Measurements from ENCODE around the gene KCNMB2. TPM values are rescaled to one million over a fixed set of nuclear protein-coding genes. Genes with fewer than 3 reads are reported as not detected.

KCNMB2 gene
- total RNA-seq, 2 donors from 2014 or later: not detected

- DNase-seq (no peak), ATAC-seq (no peak)
- no peaks in the 10 kb centered on the region for H3K9me3 ChIP-seq (ENCODE audit: control insufficient read depth, low read length, poor library complexity, severe bottlenecking)
- H3K4me1 Mint-ChIP-seq: no peaks in the 10 kb centered on the region
- H3K27me3 Mint-ChIP-seq: no peaks in the 10 kb centered on the region
- H3K4me3 Mint-ChIP-seq: no peak overlapping the region
- H3K27ac Mint-ChIP-seq: no peak overlapping the region
- no peaks in the 10 kb centered on the region for H3K36me3 Mint-ChIP-seq (ENCODE audit: low read depth)
These were observed 286.5 kb downstream of the KCNMB2 start for GRCh38 chr3:178822722-178823121.

GRCh38 chr3:178823150-178823549 is 286.9 kb downstream of the KCNMB2 start:
- Mint-ChIP-seq H3K4me1 (no peaks in the 10 kb centered on the region), H3K27ac (no peak overlapping the region), H3K27me3 (peaks cover 2% of the 10 kb centered on the region), H3K4me3 (no peak overlapping the region), H3K36me3 (ENCODE audit: low read depth) (no peaks in the 10 kb centered on the region)
- ATAC-seq: no peak
- no peaks in the 10 kb centered on the region for H3K9me3 ChIP-seq (ENCODE audit: control insufficient read depth, low read length, poor library complexity, severe bottlenecking)
- DNase-seq: no peak

GRCh38 chr3:178823591-178824246 is 287.5 kb downstream of the KCNMB2 start:
- H3K27ac Mint-ChIP-seq: no peak overlapping the region
- DNase-seq (no peak), ATAC-seq (no peak)
- H3K4me3 Mint-ChIP-seq: no peak overlapping the region
- peaks cover 4% of the 10 kb centered on the region for H3K27me3 Mint-ChIP-seq
- no peaks in the 10 kb centered on the region for H3K9me3 ChIP-seq (ENCODE audit: control insufficient read depth, low read length, poor library complexity, severe bottlenecking)
- H3K36me3 Mint-ChIP-seq (ENCODE audit: low read depth): no peaks in the 10 kb centered on the region
- H3K4me1 Mint-ChIP-seq: no peaks in the 10 kb centered on the region

- DNase-seq (no peak), ATAC-seq (no peak)
- no peaks in the 10 kb centered on the region for H3K9me3 ChIP-seq (ENCODE audit: control insufficient read depth, low read length, poor library complexity, severe bottlenecking)
- Mint-ChIP-seq H3K4me3 (no peak overlapping the region), H3K27me3 (peaks cover 4% of the 10 kb centered on the region), H3K4me1 (no peaks in the 10 kb centered on the region), H3K27ac (no peak overlapping the region), H3K36me3 (ENCODE audit: low read depth) (no peaks in the 10 kb centered on the region)
These were observed 290.3 kb downstream of the KCNMB2 start for GRCh38 chr3:178826435-178827123.

- H3K27ac Mint-ChIP-seq: no peak overlapping the region
- ATAC-seq: no peak
- H3K4me3 Mint-ChIP-seq: no peak overlapping the region
- DNase-seq: no peak
- no peaks in the 10 kb centered on the region for H3K9me3 ChIP-seq (ENCODE audit: control insufficient read depth, low read length, poor library complexity, severe bottlenecking)
- no peaks in the 10 kb centered on the region for H3K4me1 Mint-ChIP-seq
- no peaks in the 10 kb centered on the region for H3K36me3 Mint-ChIP-seq (ENCODE audit: low read depth)
- H3K27me3 Mint-ChIP-seq: peaks cover 4% of the 10 kb centered on the region
These were observed 291.1 kb downstream of the KCNMB2 start for GRCh38 chr3:178827285-178827856.

- H3K9me3 ChIP-seq (ENCODE audit: control insufficient read depth, low read length, poor library complexity, severe bottlenecking): no peaks in the 10 kb centered on the region
- Mint-ChIP-seq H3K4me3 (no peak overlapping the region), H3K36me3 (ENCODE audit: low read depth) (no peaks in the 10 kb centered on the region), H3K27ac (no peak overlapping the region), H3K4me1 (no peaks in the 10 kb centered on the region), H3K27me3 (peaks cover 13% of the 10 kb centered on the region)
- no peak for DNase-seq
- ATAC-seq: no peak
These were observed 297.5 kb downstream of the KCNMB2 start for GRCh38 chr3:178833695-178834094.

GRCh38 chr3:178835033-178835432 is 298.8 kb downstream of the KCNMB2 start:
- ATAC-seq (no peak), DNase-seq (no peak)
- H3K4me1 Mint-ChIP-seq: no peaks in the 10 kb centered on the region
- no peaks in the 10 kb centered on the region for H3K36me3 Mint-ChIP-seq (ENCODE audit: low read depth)
- no peak overlapping the region for H3K4me3 Mint-ChIP-seq
- H3K27ac Mint-ChIP-seq: no peak overlapping the region
- peaks cover 13% of the 10 kb centered on the region for H3K27me3 Mint-ChIP-seq
- H3K9me3 ChIP-seq (ENCODE audit: control insufficient read depth, low read length, poor library complexity, severe bottlenecking): no peaks in the 10 kb centered on the region

- DNase-seq (no peak), ATAC-seq (no peak)
- no peak overlapping the region for H3K27ac Mint-ChIP-seq
- no peaks in the 10 kb centered on the region for H3K4me1 Mint-ChIP-seq
- peaks cover 13% of the 10 kb centered on the region for H3K27me3 Mint-ChIP-seq
- no peak overlapping the region for H3K4me3 Mint-ChIP-seq
- H3K9me3 ChIP-seq (ENCODE audit: control insufficient read depth, low read length, poor library complexity, severe bottlenecking): no peaks in the 10 kb centered on the region
- H3K36me3 Mint-ChIP-seq (ENCODE audit: low read depth): no peaks in the 10 kb centered on the region
These were observed 301.3 kb downstream of the KCNMB2 start for GRCh38 chr3:178837512-178837911.

- no peaks in the 10 kb centered on the region for H3K9me3 ChIP-seq (ENCODE audit: control insufficient read depth, low read length, poor library complexity, severe bottlenecking)
- no peak overlapping the region for H3K27ac Mint-ChIP-seq
- ATAC-seq (no peak), DNase-seq (no peak)
- H3K36me3 Mint-ChIP-seq (ENCODE audit: low read depth): no peaks in the 10 kb centered on the region
- no peak overlapping the region for H3K4me3 Mint-ChIP-seq
- no peaks in the 10 kb centered on the region for H3K27me3 Mint-ChIP-seq
- no peaks in the 10 kb centered on the region for H3K4me1 Mint-ChIP-seq
These were observed 304.4 kb downstream of the KCNMB2 start for GRCh38 chr3:178840586-178840985.

GRCh38 chr3:178841011-178841410 is 304.8 kb downstream of the KCNMB2 start:
- Mint-ChIP-seq H3K4me1 (no peaks in the 10 kb centered on the region), H3K27me3 (no peaks in the 10 kb centered on the region), H3K27ac (no peak overlapping the region), H3K36me3 (ENCODE audit: low read depth) (no peaks in the 10 kb centered on the region), H3K4me3 (no peak overlapping the region)
- H3K9me3 ChIP-seq (ENCODE audit: control insufficient read depth, low read length, poor library complexity, severe bottlenecking): no peaks in the 10 kb centered on the region
- DNase-seq: no peak
- ATAC-seq: no peak

- DNase-seq (no peak), ATAC-seq (no peak)
- H3K27ac Mint-ChIP-seq: no peak overlapping the region
- no peak overlapping the region for H3K4me3 Mint-ChIP-seq
- no peaks in the 10 kb centered on the region for H3K9me3 ChIP-seq (ENCODE audit: control insufficient read depth, low read length, poor library complexity, severe bottlenecking)
- no peaks in the 10 kb centered on the region for H3K36me3 Mint-ChIP-seq (ENCODE audit: low read depth)
- no peaks in the 10 kb centered on the region for H3K4me1 Mint-ChIP-seq
- H3K27me3 Mint-ChIP-seq: peaks cover 5% of the 10 kb centered on the region
These were observed 308.7 kb downstream of the KCNMB2 start for GRCh38 chr3:178844916-178845315.

- peaks cover 5% of the 10 kb centered on the region for H3K27me3 Mint-ChIP-seq
- H3K36me3 Mint-ChIP-seq (ENCODE audit: low read depth): no peaks in the 10 kb centered on the region
- ATAC-seq (no peak), DNase-seq (no peak)
- no peaks in the 10 kb centered on the region for H3K9me3 ChIP-seq (ENCODE audit: control insufficient read depth, low read length, poor library complexity, severe bottlenecking)
- H3K4me3 Mint-ChIP-seq: no peak overlapping the region
- H3K27ac Mint-ChIP-seq: no peak overlapping the region
- no peaks in the 10 kb centered on the region for H3K4me1 Mint-ChIP-seq
These were observed 309.3 kb downstream of the KCNMB2 start for GRCh38 chr3:178845420-178846118.

GRCh38 chr3:178847190-178847589 is 311.0 kb downstream of the KCNMB2 start:
- Mint-ChIP-seq H3K4me1 (no peaks in the 10 kb centered on the region), H3K36me3 (ENCODE audit: low read depth) (no peaks in the 10 kb centered on the region), H3K4me3 (no peak overlapping the region), H3K27me3 (peaks cover 5% of the 10 kb centered on the region), H3K27ac (no peak overlapping the region)
- ATAC-seq: no peak
- no peaks in the 10 kb centered on the region for H3K9me3 ChIP-seq (ENCODE audit: control insufficient read depth, low read length, poor library complexity, severe bottlenecking)
- DNase-seq: no peak
